Endothelial cell of umbilical vein (primary cell): ENCODE results near the gene SLTM.
A peak's percentile ranks its signal among the peaks of the same experiment; 100 is the strongest.

ENCODE experiments used
- EZH2 ChIP-seq: IDR thresholded peaks from 2 replicates; pipeline ENCODE4 v1.6.1; 2012; ENCODE audit warnings: borderline replicate concordance, low read depth, mild to moderate bottlenecking, moderate library complexity, low read length, inconsistent platforms; ENCODE audit not compliant: severe bottlenecking
- FOS ChIP-seq: IDR thresholded peaks from 2 replicates; pipeline ENCODE4 v1.6.1; 2011; ENCODE audit warnings: mild to moderate bottlenecking, low read length, moderate library complexity, borderline replicate concordance; ENCODE audit not compliant: insufficient read depth
- POLR2A ChIP-seq: IDR thresholded peaks from 2 replicates; pipeline ENCODE4 v1.6.1; 2012; ENCODE audit warnings: low read depth, mild to moderate bottlenecking, control low read depth, low read length
- POLR2AphosphoS5 ChIP-seq: IDR thresholded peaks from 2 replicates; pipeline ENCODE4 v1.6.1; 2012; ENCODE audit warnings: low read depth, mild to moderate bottlenecking, control low read depth, low read length, moderate library complexity; ENCODE audit not compliant: insufficient read depth
- TF ChIP-seq, protein P1 (sequence below), 2 donors: IDR thresholded peaks; 1 replicate in 1 of 2; 2 replicates in 1 of 2; pipeline ENCODE4 v1.5.1; 2011; ENCODE audit warnings: low read length in 2 of 2, mild to moderate bottlenecking in 2 of 2, moderate library complexity in 2 of 2, control low read depth in 1 of 2, inconsistent platforms in 1 of 2, low read depth in 1 of 2; ENCODE audit not compliant: insufficient read depth in 1 of 2; ENCODE audit errors: extremely low read depth in 1 of 2

DNA sequence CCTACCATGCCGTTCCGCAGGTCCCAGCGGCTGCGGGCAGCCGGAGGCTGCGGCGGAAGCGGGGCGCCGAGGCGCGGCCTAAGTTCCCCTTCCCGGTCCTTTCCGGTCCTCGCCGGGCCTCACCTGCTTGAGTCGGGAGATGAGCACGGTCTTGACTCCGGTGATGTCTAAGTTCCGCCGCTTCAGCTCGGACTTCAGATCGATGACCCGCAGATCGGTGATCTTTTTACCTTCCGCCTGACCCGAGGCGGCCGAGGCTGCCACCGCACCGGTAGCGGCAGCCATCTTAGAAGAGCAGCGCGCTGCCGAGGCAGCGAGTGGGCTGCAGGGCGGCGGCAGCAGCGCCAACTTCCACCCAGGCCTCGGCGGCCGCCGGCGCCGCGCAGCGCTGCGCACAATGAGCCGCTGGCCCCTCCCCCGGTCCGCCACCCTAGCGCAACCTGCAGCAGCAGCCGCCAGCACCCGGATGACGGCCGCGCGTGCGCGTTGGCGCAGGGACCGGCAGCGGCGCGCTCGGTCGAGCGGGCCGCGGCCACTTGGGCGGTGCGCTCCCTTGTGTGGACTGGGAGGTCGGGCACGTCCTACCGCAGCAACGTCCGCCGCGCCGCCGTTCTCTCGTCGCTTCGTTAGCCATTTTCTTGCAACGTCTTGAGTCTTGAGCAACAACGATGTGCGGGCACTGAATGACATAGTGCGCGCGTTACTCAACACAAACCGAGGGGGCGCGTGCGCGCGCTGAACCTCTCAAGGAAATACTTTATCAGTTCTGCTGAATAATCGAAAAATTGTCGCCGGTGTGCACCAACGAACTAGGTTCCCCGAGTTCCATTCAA, at the start of gene SLTM:
- TF ChIP-seq, protein P1, sequence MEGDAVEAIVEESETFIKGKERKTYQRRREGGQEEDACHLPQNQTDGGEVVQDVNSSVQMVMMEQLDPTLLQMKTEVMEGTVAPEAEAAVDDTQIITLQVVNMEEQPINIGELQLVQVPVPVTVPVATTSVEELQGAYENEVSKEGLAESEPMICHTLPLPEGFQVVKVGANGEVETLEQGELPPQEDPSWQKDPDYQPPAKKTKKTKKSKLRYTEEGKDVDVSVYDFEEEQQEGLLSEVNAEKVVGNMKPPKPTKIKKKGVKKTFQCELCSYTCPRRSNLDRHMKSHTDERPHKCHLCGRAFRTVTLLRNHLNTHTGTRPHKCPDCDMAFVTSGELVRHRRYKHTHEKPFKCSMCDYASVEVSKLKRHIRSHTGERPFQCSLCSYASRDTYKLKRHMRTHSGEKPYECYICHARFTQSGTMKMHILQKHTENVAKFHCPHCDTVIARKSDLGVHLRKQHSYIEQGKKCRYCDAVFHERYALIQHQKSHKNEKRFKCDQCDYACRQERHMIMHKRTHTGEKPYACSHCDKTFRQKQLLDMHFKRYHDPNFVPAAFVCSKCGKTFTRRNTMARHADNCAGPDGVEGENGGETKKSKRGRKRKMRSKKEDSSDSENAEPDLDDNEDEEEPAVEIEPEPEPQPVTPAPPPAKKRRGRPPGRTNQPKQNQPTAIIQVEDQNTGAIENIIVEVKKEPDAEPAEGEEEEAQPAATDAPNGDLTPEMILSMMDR (IDR thresholded peaks at IDR 0.05; ENCODE audit: extremely low read depth in 1 of 2, insufficient read depth in 1 of 2, low read depth in 1 of 2, low read length in 2 of 2), result peak in 1 of 2 donors; percentile 31
- peak; percentile 27 for TF ChIP-seq FOS
- no peak for TF ChIP-seq EZH2
- TF ChIP-seq POLR2A, result peak; percentile 99
- TF ChIP-seq POLR2AphosphoS5, result peak; percentile 97
